HG02798 (cell line): ENCODE data around the gene ATRN.
"Not testable (repeated sequence)": the region's sequence is repeated elsewhere in the genome, so short reads cannot be mapped to it uniquely, and the experiment has no call there.

Source experiments
- ATAC-seq: cut with Tn5 transposase; IDR thresholded peaks from one replicate; pipeline ENCODE4 v1.9.1; 2021; ENCODE audit warnings: mild to moderate bottlenecking; ENCODE audit not compliant: unreplicated experiment, poor library complexity

Gene ATRN

DNA sequence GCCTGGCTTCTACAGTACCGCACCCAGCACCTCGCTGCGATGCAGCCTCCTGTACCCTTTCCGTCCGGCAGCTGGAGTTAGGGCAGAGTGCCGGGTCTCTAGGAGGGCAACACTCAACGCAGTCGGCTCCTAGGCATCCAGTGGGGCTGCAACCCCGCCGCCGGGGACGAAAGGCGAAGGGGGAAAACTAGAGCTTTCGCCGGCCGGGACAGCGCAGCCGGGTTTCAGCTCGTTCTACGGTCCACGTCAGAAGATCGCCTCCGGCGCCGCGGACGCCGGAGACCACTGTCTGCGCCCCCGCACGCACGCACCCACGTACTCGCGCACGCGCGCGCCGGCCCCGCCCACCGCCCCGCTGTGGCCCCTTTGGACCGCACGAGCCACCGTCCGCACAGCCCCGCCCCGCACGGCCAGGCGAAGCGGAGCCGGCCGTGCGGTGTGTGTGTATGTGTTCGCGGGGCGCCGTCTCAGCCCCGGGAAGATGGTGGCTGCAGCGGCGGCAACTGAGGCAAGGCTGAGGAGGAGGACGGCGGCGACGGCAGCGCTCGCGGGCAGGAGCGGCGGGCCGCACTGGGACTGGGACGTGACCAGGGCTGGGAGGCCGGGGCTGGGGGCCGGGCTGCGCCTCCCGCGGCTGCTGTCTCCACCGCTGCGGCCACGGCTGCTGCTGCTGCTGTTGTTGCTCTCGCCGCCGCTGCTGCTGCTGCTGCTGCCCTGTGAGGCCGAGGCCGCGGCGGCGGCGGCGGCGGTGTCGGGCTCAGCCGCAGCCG is at the start of gene ATRN:
Gene ATRN, plus strand, starts transcription at position 392 of the 770 bp plus-strand sequence. Its CDS starts 90 bp downstream, at position 482.
- peak; percentile 91 for ATAC-seq

DNA sequence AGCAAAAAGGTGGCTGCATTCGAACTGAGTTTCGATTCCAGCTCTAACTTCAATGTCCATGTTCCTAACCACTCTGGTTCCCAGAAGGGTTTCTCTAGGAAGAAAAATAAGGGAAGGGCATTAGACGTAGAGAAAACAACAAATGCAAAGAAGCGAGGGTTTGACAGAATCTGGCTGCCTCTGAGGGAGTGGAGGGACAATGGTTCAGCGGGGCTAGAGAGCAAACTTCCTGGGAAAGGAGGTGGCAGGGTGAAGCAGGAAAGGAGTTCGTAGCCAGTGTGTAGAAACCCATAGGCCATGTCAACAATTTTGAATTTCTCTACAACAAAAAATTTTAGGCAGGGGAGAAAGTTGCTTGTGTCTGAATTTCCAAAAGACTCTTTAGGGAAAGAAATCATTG is 48.8 kb upstream of the ATRN start:
- no peak for ATAC-seq

- ATAC-seq, result no peak
Measured at GRCh38 chr20:3423126-3423525, 47.7 kb upstream of the ATRN start.

- ATAC-seq, result not testable (repeated sequence)
Measured at GRCh38 chr20:3426766-3427165, 44.1 kb upstream of the ATRN start.

- ATAC-seq, result peak; percentile 90
Measured at GRCh38 chr20:3430376-3431069, 40.3 kb upstream of the ATRN start.

- no peak for ATAC-seq
Measured at GRCh38 chr20:3431109-3431508, 39.7 kb upstream of the ATRN start.

- no peak for ATAC-seq
Measured at GRCh38 chr20:3432844-3433243, 38.0 kb upstream of the ATRN start.

DNA sequence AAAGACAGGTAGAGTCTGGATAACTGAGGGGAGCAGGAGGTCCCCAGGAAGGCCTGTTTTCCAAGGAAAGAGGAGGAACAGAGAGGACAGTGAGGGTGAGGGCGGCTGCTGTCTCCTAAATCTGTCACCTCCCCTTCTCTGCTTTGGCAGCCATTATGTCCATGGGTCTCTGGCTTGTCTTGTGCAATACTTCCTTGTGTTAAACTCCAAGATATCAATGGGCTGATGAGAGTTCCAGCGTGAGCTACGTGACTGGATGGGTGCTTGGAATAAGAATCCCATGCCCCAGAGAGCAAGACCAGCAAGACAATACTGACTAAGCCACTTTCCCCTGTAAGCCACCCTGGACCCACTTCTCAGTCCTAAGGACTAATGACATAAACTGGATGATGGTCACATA is 37.1 kb upstream of the ATRN start:
- ATAC-seq, result no peak

DNA sequence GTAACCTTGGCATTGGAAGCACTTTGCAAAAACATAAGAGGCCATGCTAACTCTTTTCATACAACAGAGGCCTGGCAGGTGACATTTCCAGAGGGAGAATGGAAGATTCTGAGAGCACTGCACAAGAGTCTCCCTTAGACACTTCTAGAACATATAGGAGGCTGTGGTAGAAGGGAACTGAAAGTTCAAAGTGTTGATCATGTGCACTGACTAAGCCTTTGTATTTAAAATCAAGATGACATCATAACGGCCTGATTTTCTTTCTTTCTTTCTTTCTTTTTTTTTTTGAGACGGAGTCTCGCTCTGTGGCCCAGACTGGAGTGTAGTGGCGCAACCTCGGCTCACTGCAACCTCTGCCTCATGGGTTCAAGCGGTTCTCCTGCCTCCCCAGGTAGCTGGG is 36.6 kb upstream of the ATRN start:
- no peak for ATAC-seq

DNA sequence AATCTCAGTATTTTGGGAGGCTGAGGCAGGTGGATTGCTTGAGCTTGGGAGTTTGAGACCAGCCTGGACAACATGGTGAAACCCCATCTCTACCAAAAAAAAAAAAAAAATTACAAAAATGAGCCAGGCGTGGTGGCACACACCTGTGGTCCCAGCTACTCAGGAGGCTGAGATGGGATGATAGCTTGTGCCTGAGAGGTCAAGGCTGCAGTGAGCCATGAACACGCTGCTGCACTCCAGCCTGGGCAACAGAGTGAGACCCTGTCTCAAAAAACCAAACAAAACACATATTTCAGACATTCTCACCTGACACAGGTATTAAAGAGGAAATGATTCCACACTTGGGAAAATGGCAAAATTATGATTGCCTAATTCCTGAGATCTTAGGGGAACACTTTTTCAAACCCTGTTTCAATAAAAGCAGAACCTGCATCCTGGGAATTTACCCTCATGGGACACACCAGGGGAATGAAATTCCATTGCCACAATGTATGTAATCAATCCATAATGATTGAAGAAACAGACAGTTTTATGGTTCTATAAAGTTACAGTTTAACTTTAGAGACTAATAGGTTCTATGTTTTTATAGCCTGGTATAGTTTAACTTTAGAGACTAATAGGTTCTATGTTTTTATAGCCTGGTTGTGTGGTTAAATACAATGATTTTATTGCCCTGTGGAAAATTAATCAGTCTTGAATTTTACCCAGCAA is 33.8 kb upstream of the ATRN start:
- ATAC-seq, result no peak

DNA sequence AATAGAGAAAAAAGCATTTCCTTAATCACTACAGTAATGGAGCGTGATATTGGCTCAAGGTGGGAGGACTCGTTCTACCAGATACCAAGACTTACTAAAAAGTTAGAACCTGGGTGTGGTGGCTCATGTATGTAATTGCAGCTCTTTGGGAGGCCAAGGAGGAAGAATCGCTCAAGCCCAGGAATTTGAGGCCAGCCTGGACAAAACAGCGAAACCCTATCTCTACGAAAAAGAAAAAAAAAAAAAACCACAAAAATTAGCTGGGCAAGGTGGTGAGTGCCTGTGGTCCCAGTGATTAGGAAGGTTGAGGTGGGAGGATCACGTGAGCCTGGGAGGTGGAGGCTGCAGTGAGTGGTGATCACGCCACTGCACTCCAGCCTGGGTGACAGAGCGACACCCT is 24.0 kb upstream of the ATRN start:
- no peak for ATAC-seq

DNA sequence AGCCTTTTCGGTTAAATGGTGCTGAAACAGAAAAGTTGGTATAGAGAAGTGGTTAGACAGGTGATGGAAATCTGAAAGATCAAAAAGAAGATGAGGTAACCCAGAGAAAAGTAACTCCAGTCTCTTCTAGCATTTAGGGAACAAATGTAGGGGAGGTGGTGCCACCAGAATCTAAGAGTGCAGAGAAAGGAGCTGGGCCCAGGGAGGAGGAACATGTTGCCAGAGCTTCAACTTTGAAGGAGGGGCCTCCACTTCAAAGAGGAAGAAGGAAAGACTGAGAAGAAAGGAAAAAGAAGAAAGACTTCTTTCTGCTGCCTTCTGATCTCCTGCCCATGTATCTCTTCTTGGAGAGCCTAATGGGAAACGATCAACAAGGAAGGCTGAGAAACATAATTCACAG is 23.5 kb upstream of the ATRN start:
- no peak for ATAC-seq

- ATAC-seq, result no peak
Measured at GRCh38 chr20:3449319-3449718, 21.5 kb upstream of the ATRN start.

DNA sequence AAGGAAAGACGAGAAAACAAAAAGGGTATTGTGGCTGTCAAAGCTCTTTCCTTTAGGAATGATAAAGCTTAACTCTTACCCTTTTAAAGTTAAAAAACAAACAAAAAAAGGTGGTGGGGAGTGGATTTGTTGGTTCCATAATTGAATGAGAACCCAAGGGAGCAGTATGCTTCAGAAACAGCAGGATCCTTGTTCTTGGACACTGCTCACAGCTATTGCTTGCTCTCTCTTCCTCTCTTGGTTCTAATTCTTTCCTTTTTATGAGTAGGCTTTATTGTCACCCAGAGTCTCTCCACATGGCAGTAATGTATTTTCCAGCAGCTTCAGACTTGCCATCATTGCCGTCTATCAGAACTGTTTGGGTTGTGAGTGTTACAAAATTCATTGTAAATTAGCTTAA is 18.7 kb upstream of the ATRN start:
- ATAC-seq, result no peak

DNA sequence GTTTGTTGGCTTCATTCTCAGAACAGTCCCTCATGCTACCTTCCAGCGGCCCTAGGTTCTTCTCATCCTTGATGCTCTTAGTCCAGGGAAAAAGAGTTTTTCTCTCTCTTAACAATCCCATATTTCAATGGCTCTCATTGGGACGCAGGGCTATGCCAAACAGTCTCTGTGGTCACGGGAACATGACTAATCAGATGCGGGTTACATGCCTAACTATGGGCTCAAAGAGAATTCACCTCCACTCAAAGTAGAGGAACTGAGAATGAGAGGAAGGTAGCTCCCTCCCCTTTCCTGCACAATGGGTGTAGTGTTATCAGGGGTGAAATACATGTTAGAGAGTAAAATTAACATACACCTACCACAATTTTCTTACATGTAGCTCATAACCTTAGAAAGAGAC is 18.1 kb upstream of the ATRN start:
- ATAC-seq, result no peak

GRCh38 chr20:3454831-3455230 is 16.0 kb upstream of the ATRN start:
- no peak for ATAC-seq

GRCh38 chr20:3456648-3457047 is 14.2 kb upstream of the ATRN start:
- no peak for ATAC-seq

- ATAC-seq, result no peak
Measured at GRCh38 chr20:3459881-3460307, 10.9 kb upstream of the ATRN start.

DNA sequence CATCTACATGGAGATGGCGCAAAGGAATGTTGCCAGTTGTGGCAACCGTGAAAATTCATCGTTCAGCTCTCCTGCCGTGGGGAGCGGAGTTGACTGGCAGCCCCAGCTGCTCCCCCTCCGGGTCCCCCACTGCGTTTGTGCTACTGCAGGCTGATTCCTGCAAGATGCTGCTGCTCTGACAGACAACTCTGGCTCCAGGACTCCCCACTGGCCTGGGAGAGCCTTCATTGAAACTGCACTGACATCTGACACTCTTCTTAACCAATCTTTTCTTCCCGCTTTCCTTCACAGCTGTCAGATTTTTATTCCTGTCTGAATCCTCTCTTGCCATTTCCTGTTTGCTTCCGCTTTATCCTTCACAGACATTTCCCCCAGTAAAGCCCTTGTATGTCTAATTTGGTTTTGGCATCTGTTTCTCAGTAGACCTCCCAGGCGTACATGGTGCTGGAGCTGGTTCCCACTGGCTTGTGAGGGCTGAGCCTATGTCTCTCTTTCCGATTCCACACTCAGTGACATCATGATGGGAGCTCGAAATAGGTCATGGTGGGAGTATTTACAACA is 9.5 kb upstream of the ATRN start:
- no peak for ATAC-seq

- no peak for ATAC-seq
Measured at GRCh38 chr20:3461911-3462677, 8.7 kb upstream of the ATRN start.
